T-cell (primary cell): ENCODE measurements around the gene TCEA3. TPM values are rescaled to one million over a fixed set of nuclear protein-coding genes. Genes with fewer than 3 reads are reported as not detected.

Source experiments
- ATAC-seq, 4 experiments: fragments of 200-7000 bp in 3 of 4; fragments of 150-1000 bp in 1 of 4; cut with Tn5 transposase; replicated peaks in 1 of 4; 1 replicate in 3 of 4; 2 replicates in 1 of 4; pipeline ENCODE4 v1.10.0; 2021; ENCODE audit warnings: moderate library complexity in 3 of 4, mild to moderate bottlenecking in 2 of 4, moderate number of reproducible peaks in 1 of 4
- CTCF ChIA-PET, 2 donors: fragments of 300-600 bp; sonication (Branson Sonifier 250); formaldehyde crosslinking; loops; one replicate each; lab custom pipeline; 2022; ENCODE audit warnings: antibody characterized with exemption in 2 of 2; lab: Charles Lee
- POLR2A ChIA-PET, 2 donors: fragments of 300-600 bp; sonication (Branson Sonifier 250); formaldehyde crosslinking; loops; one replicate each; lab custom pipeline; 2022; ENCODE audit warnings: antibody characterized with exemption in 2 of 2; lab: Charles Lee
- DNase-seq, 35 experiments: peaks; one replicate each; pipeline versions ENCODE4 v3.0.0 to v3.0.0-alpha.2; 2013 to 2023
- H3K27ac ChIP-seq: one replicate; pipeline ENCODE4 v1.5.1; 2013; ENCODE audit warnings: low read length
- H3K27me3 ChIP-seq, 2 experiments: replicated peaks in 1 of 2; 1 replicate in 1 of 2; 2 replicates in 1 of 2; pipeline versions ENCODE4 v1.6.1 to v1.7.0; 2013; ENCODE audit warnings: low read length in 1 of 2, mixed read lengths in 1 of 2; ENCODE audit not compliant: control insufficient read depth in 2 of 2, insufficient read depth in 2 of 2; ENCODE audit errors: extremely low read depth in 1 of 2
- H3K36me3 ChIP-seq, 2 donors: 1 replicate in 1 of 2; 2 replicates in 1 of 2; pipeline versions ENCODE4 v1.6.1 to v1.7.0; 2013; ENCODE audit warnings: low read length in 1 of 2; ENCODE audit not compliant: control insufficient read depth in 2 of 2, insufficient read depth in 1 of 2; ENCODE audit errors: extremely low read depth in 1 of 2
- H3K4me1 ChIP-seq, 2 experiments: 1 replicate in 1 of 2; 2 replicates in 1 of 2; pipeline versions ENCODE4 v1.6.1 to v1.7.0; 2013; ENCODE audit warnings: low read length in 2 of 2, mixed read lengths in 1 of 2; ENCODE audit not compliant: insufficient read depth in 2 of 2, control insufficient read depth in 1 of 2; ENCODE audit errors: extremely low read depth in 1 of 2
- H3K4me3 ChIP-seq, 2 donors: 1 replicate in 1 of 2; 2 replicates in 1 of 2; pipeline versions ENCODE4 v1.5.1 to v1.7.0; 2013; ENCODE audit warnings: mild to moderate bottlenecking in 2 of 2, low read length in 1 of 2, moderate library complexity in 1 of 2; ENCODE audit not compliant: control insufficient read depth in 1 of 2; ENCODE audit errors: extremely low read depth in 1 of 2
- H3K9me3 ChIP-seq: 2 replicates; pipeline ENCODE4 v1.7.0; 2013
- H3K27ac Mint-ChIP-seq, 2 donors: one replicate each; pipeline ENCODE4 v1.8.0; 2020 to 2021; ENCODE audit warnings: mild to moderate bottlenecking in 2 of 2, mixed read lengths in 2 of 2
- H3K27me3 Mint-ChIP-seq, 2 donors: one replicate each; pipeline ENCODE4 v1.8.0; 2021 to 2022; ENCODE audit warnings: mixed read lengths in 2 of 2
- H3K36me3 Mint-ChIP-seq: one replicate; pipeline ENCODE4 v1.8.0; 2021; ENCODE audit warnings: mixed read lengths
- H3K4me1 Mint-ChIP-seq, 3 donors: one replicate each; pipeline ENCODE4 v1.8.0; 2020 to 2022; ENCODE audit warnings: mixed read lengths in 3 of 3, mild to moderate bottlenecking in 1 of 3
- H3K4me3 Mint-ChIP-seq, 3 donors: one replicate each; pipeline ENCODE4 v1.8.0; 2020 to 2022; ENCODE audit warnings: mild to moderate bottlenecking in 3 of 3, mixed read lengths in 3 of 3, moderate library complexity in 3 of 3
- H3K9me3 Mint-ChIP-seq, 3 donors: one replicate each; pipeline ENCODE4 v1.8.0; 2020 to 2022; ENCODE audit warnings: mixed read lengths in 3 of 3
- WGBS: methylation state at CpG from one replicate; pipeline ENCODE4 v1.1.5; 2013; ENCODE audit warnings: missing lambda C conversion rate; ENCODE audit not compliant: insufficient coverage; 5-methylcytosine and 5-hydroxymethylcytosine counted together
- total RNA-seq, 35 experiments: library from RNA in 6 of 35; stranded (reverse) in 6 of 35; fragments of 120-200 nt in 1 of 35; gene quantifications; one replicate each; pipeline versions ENCODE4 v1.2.1 to v1.2.4 and lab custom pipeline; 2013 to 2026

The TCEA3 gene
- total RNA-seq, 5 donors from 2014 or later (not counting 1 experiment from before 2014, with no cell fraction given) = 16.1 to 39.9 (median 32.4) TPM

- WGBS = 90% methylated on average over 3 of the region's 4 CpGs
- Mint-ChIP-seq H3K4me1 (peaks cover 13 to 20% (median 14%) of the 10 kb centered on the region in 3 donors), H3K9me3 (no peaks in the 10 kb centered on the region), H3K27me3 (no peaks in the 10 kb centered on the region), H3K4me3 (no peak overlapping the region), H3K36me3 (no peaks in the 10 kb centered on the region), H3K27ac (no peak overlapping the region)
- ChIA-PET CTCF (interaction anchor here in 1 of 2 donors (1.0 kb wide), 1 partner anchor 9 kb away, joined by 3 read pairs; no protein-coding TSS in a partner anchor), POLR2A (no interaction called here)
- no peak for ATAC-seq
- no peaks in the 10 kb centered on the region for H3K9me3 ChIP-seq
- no peak for DNase-seq
- no peak overlapping the region for H3K4me3 ChIP-seq
- peaks cover 0 to 20% of the 10 kb centered on the region in 2 experiments for H3K4me1 ChIP-seq
- peaks cover 0 to 22% of the 10 kb centered on the region in 2 experiments for H3K27me3 ChIP-seq
- H3K36me3 ChIP-seq = no peaks in the 10 kb centered on the region
- no peak overlapping the region for H3K27ac ChIP-seq
Measured at GRCh38 chr1:23449958-23450357, 25.4 kb upstream of the TCEA3 start.

GRCh38 chr1:23449306-23449705 lies 24.8 kb upstream of the TCEA3 start:
- Histone ChIP-seq H3K4me1 (peaks cover 0 to 20% of the 10 kb centered on the region in 2 experiments), H3K9me3 (no peaks in the 10 kb centered on the region), H3K27ac (no peak overlapping the region), H3K36me3 (no peaks in the 10 kb centered on the region), H3K27me3 (peaks cover 0 to 20% of the 10 kb centered on the region in 2 experiments), H3K4me3 (no peak overlapping the region)
- POLR2A ChIA-PET = interaction anchor here in 1 of 2 donors (0.5 kb wide), 1 partner anchor 37 kb away, joined by 8 read pairs; no protein-coding TSS in a partner anchor
- ATAC-seq = no peak
- DNase-seq = no peak
- no peaks in the 10 kb centered on the region for H3K9me3 Mint-ChIP-seq
- no peaks in the 10 kb centered on the region for H3K27me3 Mint-ChIP-seq
- H3K4me3 Mint-ChIP-seq = no peak overlapping the region
- CTCF ChIA-PET = interaction anchor here in 1 of 2 donors (1.0 kb wide), 1 partner anchor 10 kb away, joined by 3 read pairs; no protein-coding TSS in a partner anchor
- peaks cover 13 to 20% (median 14%) of the 10 kb centered on the region in 3 donors for H3K4me1 Mint-ChIP-seq
- WGBS = 100% methylated on average over 3 of the region's 6 CpGs
- no peaks in the 10 kb centered on the region for H3K36me3 Mint-ChIP-seq
- H3K27ac Mint-ChIP-seq = no peak overlapping the region

- no peaks in the 10 kb centered on the region for H3K27me3 Mint-ChIP-seq
- no peak overlapping the region for H3K4me3 Mint-ChIP-seq
- DNase-seq (no peak), ATAC-seq (no peak)
- no CpG with 5 or more reads among the region's 1 CpG for WGBS
- peaks cover 13 to 20% (median 14%) of the 10 kb centered on the region in 3 donors for H3K4me1 Mint-ChIP-seq
- CTCF ChIA-PET = no interaction called here
- H3K27me3 ChIP-seq = peaks cover 0 to 20% of the 10 kb centered on the region in 2 experiments
- no peaks in the 10 kb centered on the region for H3K36me3 Mint-ChIP-seq
- no peaks in the 10 kb centered on the region for H3K9me3 ChIP-seq
- no peak overlapping the region for H3K4me3 ChIP-seq
- H3K9me3 Mint-ChIP-seq = no peaks in the 10 kb centered on the region
- peaks cover 0 to 20% of the 10 kb centered on the region in 2 experiments for H3K4me1 ChIP-seq
- no peak overlapping the region for H3K27ac Mint-ChIP-seq
- no peak overlapping the region for H3K27ac ChIP-seq
- POLR2A ChIA-PET = interaction anchor here in 1 of 2 donors (0.5 kb wide), 1 partner anchor 37 kb away, joined by 8 read pairs; no protein-coding TSS in a partner anchor
- no peaks in the 10 kb centered on the region for H3K36me3 ChIP-seq
Measured at GRCh38 chr1:23448846-23449245, 24.3 kb upstream of the TCEA3 start.

GRCh38 chr1:23446661-23447310 lies 22.2 kb upstream of the TCEA3 start:
- WGBS = 92% methylated on average over 7 of the region's 8 CpGs
- no peaks in the 10 kb centered on the region for H3K9me3 ChIP-seq
- H3K9me3 Mint-ChIP-seq = no peaks in the 10 kb centered on the region
- ChIA-PET POLR2A (no interaction called here), CTCF (no interaction called here)
- H3K36me3 ChIP-seq = no peaks in the 10 kb centered on the region
- peaks cover 0 to 12% of the 10 kb centered on the region in 2 experiments for H3K27me3 ChIP-seq
- H3K4me3 Mint-ChIP-seq = no peak overlapping the region
- peaks cover 5% of the 10 kb centered on the region in 3 donors for H3K4me1 Mint-ChIP-seq
- H3K4me3 ChIP-seq = no peak overlapping the region
- H3K27me3 Mint-ChIP-seq = no peaks in the 10 kb centered on the region
- DNase-seq (no peak), ATAC-seq (no peak)
- peaks cover 0 to 9% of the 10 kb centered on the region in 2 experiments for H3K4me1 ChIP-seq
- no peak overlapping the region for H3K27ac Mint-ChIP-seq
- H3K36me3 Mint-ChIP-seq = no peaks in the 10 kb centered on the region
- H3K27ac ChIP-seq = no peak overlapping the region

GRCh38 chr1:23444596-23445390 lies 20.2 kb upstream of the TCEA3 start:
- Mint-ChIP-seq H3K27ac (no peak overlapping the region), H3K9me3 (no peaks in the 10 kb centered on the region), H3K4me1 (no peaks in the 10 kb centered on the region), H3K4me3 (no peak overlapping the region), H3K36me3 (no peaks in the 10 kb centered on the region), H3K27me3 (no peaks in the 10 kb centered on the region)
- no peaks in the 10 kb centered on the region for H3K36me3 ChIP-seq
- H3K9me3 ChIP-seq = no peaks in the 10 kb centered on the region
- ChIA-PET POLR2A (interaction anchor here in 1 of 2 donors (0.6 kb wide), 1 partner anchor 388 kb away, joined by 4 read pairs; no protein-coding TSS in a partner anchor), CTCF (no interaction called here)
- ATAC-seq (no peak), DNase-seq (no peak)
- H3K27me3 ChIP-seq = peaks cover 0 to 12% of the 10 kb centered on the region in 2 experiments
- H3K4me3 ChIP-seq = no peak overlapping the region
- no peaks in the 10 kb centered on the region for H3K4me1 ChIP-seq
- H3K27ac ChIP-seq = no peak overlapping the region
- WGBS = 78% methylated on average over 2 of the region's 4 CpGs

- H3K27me3 Mint-ChIP-seq = no peaks in the 10 kb centered on the region
- no peak for DNase-seq
- no peaks in the 10 kb centered on the region for H3K36me3 Mint-ChIP-seq
- H3K4me1 Mint-ChIP-seq = no peaks in the 10 kb centered on the region
- Histone ChIP-seq H3K27me3 (peaks cover 0 to 12% of the 10 kb centered on the region in 2 experiments), H3K4me3 (no peak overlapping the region), H3K36me3 (no peaks in the 10 kb centered on the region), H3K27ac (no peak overlapping the region), H3K9me3 (no peaks in the 10 kb centered on the region), H3K4me1 (no peaks in the 10 kb centered on the region)
- H3K9me3 Mint-ChIP-seq = no peaks in the 10 kb centered on the region
- no peak overlapping the region for H3K27ac Mint-ChIP-seq
- WGBS = 88% methylated on average over 2 of the region's 4 CpGs
- CTCF ChIA-PET = no interaction called here
- no peak for ATAC-seq
- no peak overlapping the region for H3K4me3 Mint-ChIP-seq
- POLR2A ChIA-PET = no interaction called here
Measured at GRCh38 chr1:23444104-23444533, 19.6 kb upstream of the TCEA3 start.
